ENCODE measurements around the gene PUS10. TPM values are rescaled to one million over a fixed set of nuclear protein-coding genes. Genes with fewer than 3 reads are reported as not detected.
"Not testable (repeated sequence)": the region's sequence is repeated elsewhere in the genome, so short reads cannot be mapped to it uniquely, and the experiment has no call there.

PUS10 gene
- total RNA-seq, 6 experiments from 2014 or later, result 8.6 to 15.3 (median 13.1) TPM

- Histone ChIP-seq H3K4me1 (no peaks in the 10 kb centered on the region), H3K27ac (no peak overlapping the region), H3K9me3 (no peaks in the 10 kb centered on the region), H3K4me3 (no peak overlapping the region), H3K36me3 (peaks cover 0 to 22% (median 3%) of the 10 kb centered on the region in 4 donors), H3K27me3 (no peaks in the 10 kb centered on the region)
- no peak for DNase-seq
- TF ChIP-seq POLR2A (IDR thresholded peaks at IDR 0.05), result no peak
- TF ChIP-seq, protein P1, sequence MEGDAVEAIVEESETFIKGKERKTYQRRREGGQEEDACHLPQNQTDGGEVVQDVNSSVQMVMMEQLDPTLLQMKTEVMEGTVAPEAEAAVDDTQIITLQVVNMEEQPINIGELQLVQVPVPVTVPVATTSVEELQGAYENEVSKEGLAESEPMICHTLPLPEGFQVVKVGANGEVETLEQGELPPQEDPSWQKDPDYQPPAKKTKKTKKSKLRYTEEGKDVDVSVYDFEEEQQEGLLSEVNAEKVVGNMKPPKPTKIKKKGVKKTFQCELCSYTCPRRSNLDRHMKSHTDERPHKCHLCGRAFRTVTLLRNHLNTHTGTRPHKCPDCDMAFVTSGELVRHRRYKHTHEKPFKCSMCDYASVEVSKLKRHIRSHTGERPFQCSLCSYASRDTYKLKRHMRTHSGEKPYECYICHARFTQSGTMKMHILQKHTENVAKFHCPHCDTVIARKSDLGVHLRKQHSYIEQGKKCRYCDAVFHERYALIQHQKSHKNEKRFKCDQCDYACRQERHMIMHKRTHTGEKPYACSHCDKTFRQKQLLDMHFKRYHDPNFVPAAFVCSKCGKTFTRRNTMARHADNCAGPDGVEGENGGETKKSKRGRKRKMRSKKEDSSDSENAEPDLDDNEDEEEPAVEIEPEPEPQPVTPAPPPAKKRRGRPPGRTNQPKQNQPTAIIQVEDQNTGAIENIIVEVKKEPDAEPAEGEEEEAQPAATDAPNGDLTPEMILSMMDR (IDR thresholded peaks at IDR 0.05), result no peak
- ATAC-seq, result no peak
- intact Hi-C loops (cut with DNase I), result no loop called here
- 44% methylated on average over 2 of the region's 3 CpGs for WGBS (ENCODE audit: insufficient coverage, low coverage, low lambda C conversion rate, missing lambda C conversion rate)
Measured at GRCh38 chr2:61042807-61043206, 24.8 kb upstream of the PUS10 start.

GRCh38 chr2:61036643-61037042 is 18.6 kb upstream of the PUS10 start:
- H3K4me3 ChIP-seq; intact Hi-C loops (cut with DNase I); H3K9me3 ChIP-seq; H3K27me3 ChIP-seq; H3K27ac ChIP-seq; H3K4me1 ChIP-seq; ATAC-seq; DNase-seq: not testable (repeated sequence)
- H3K36me3 ChIP-seq, result peaks cover 0 to 37% (median 9%) of the 10 kb centered on the region in 4 donors
- 93% methylated on average over 2 of the region's 2 CpGs for WGBS (ENCODE audit: insufficient coverage, low coverage, low lambda C conversion rate, missing lambda C conversion rate)

- ATAC-seq; H3K9me3 ChIP-seq; H3K4me1 ChIP-seq; DNase-seq; H3K27me3 ChIP-seq; H3K4me3 ChIP-seq; intact Hi-C loops (cut with DNase I); H3K27ac ChIP-seq: not testable (repeated sequence)
- WGBS (ENCODE audit: insufficient coverage, low coverage, low lambda C conversion rate, missing lambda C conversion rate), result no CpG with 5 or more reads among the region's 9 CpGs
- H3K36me3 ChIP-seq, result peaks cover 0 to 44% (median 11%) of the 10 kb centered on the region in 4 donors
Measured at GRCh38 chr2:61034592-61034991, 16.5 kb upstream of the PUS10 start.

DNA sequence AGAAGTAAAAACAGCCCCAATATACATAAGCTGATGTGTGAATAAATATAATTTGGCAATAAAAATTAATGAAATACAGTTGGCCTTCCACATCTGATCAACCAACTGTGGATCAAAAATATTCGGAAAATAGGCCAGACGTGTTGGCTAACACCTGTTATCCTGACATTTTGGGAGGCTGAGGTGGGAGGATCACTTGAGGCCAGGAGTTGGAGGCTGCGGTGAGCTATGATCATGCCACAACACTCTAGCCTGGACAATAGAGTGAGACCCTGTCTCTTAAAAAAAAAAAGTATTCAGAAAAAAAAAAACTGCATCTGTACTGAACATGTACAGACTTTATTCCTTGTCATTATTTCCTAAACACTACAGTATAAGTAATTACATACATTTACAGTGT is 11.5 kb upstream of the PUS10 start:
- no peak overlapping the region for H3K4me3 ChIP-seq
- ATAC-seq (no peak), DNase-seq (no peak)
- no peaks in the 10 kb centered on the region for H3K4me1 ChIP-seq
- WGBS (ENCODE audit: insufficient coverage, low coverage, low lambda C conversion rate, missing lambda C conversion rate), result 84% methylated on average over 3 of the region's 3 CpGs
- peaks cover 0 to 33% (median 11%) of the 10 kb centered on the region in 4 donors for H3K36me3 ChIP-seq
- no peak overlapping the region for H3K27ac ChIP-seq
- H3K9me3 ChIP-seq, result no peaks in the 10 kb centered on the region
- intact Hi-C loops (cut with DNase I), result no loop called here
- TF ChIP-seq POLR2A (IDR thresholded peaks at IDR 0.05), result no peak
- TF ChIP-seq, protein P1 (IDR thresholded peaks at IDR 0.05), result no peak
- no peaks in the 10 kb centered on the region for H3K27me3 ChIP-seq

GRCh38 chr2:61023670-61024069 is 5.6 kb upstream of the PUS10 start:
- peaks cover 0 to 14% (median 3%) of the 10 kb centered on the region in 4 donors for H3K4me1 ChIP-seq
- 88% methylated on average over 3 of the region's 4 CpGs for WGBS (ENCODE audit: insufficient coverage, low coverage, low lambda C conversion rate, missing lambda C conversion rate)
- H3K4me3 ChIP-seq, result no peak overlapping the region
- H3K27ac ChIP-seq, result no peak overlapping the region
- no peaks in the 10 kb centered on the region for H3K27me3 ChIP-seq
- peaks cover 0 to 7% (median 2%) of the 10 kb centered on the region in 4 donors for H3K36me3 ChIP-seq
- intact Hi-C loops (cut with DNase I), result no loop called here
- no peaks in the 10 kb centered on the region for H3K9me3 ChIP-seq
- DNase-seq, result no peak
- TF ChIP-seq, protein P1 (IDR thresholded peaks at IDR 0.05), result no peak
- no peak for TF ChIP-seq POLR2A (IDR thresholded peaks at IDR 0.05)
- no peak for ATAC-seq

DNA sequence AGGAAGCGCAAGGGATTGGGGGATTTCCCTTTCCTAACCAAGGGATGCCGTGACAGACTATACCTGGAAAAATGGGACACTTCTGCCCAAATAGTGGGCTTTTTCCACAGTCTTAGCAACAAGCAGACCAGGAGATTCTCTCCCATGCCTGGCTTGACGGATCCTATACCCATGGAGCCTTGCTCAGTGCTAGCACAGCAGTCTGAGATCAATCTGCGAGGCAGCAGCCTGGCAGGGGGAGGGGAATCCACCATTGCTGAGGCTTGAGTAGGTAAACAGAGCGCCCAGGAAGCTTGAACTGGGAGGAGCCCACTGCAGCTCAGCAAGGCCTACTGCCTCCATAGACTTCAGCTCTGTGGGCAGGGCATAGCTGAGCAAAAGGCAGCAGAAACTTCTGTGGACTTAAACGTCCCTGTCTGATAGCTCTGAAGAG is 3.2 kb upstream of the PUS10 start:
- 89% methylated on average over 3 of the region's 6 CpGs for whole genome bisulfite sequencing (ENCODE audit: insufficient coverage, low coverage, low lambda C conversion rate, missing lambda C conversion rate)
- H3K36me3 ChIP-seq, result peaks cover 0 to 7% (median 2%) of the 10 kb centered on the region in 4 donors
- no peak for DNase-seq
- peaks cover 0 to 18% (median 4%) of the 10 kb centered on the region in 4 donors for H3K4me1 ChIP-seq
- intact Hi-C loops (cut with DNase I), result no loop called here
- no peaks in the 10 kb centered on the region for H3K27me3 ChIP-seq
- TF ChIP-seq, protein P1 (IDR thresholded peaks at IDR 0.05), result no peak
- no peak for TF ChIP-seq POLR2A (IDR thresholded peaks at IDR 0.05)
- ATAC-seq, result no peak
- H3K9me3 ChIP-seq, result no peaks in the 10 kb centered on the region
- H3K4me3 ChIP-seq, result no peak overlapping the region
- H3K27ac ChIP-seq, result no peak overlapping the region

Data from right lobe of liver (tissue), 6 donors.